Right lobe of liver (tissue), 6 donors: ENCODE measurements around the gene GFPT1. TPM values are rescaled to one million over a fixed set of nuclear protein-coding genes. Genes with fewer than 3 reads are reported as not detected.

Source experiments
- ATAC-seq, 4 donors: fragments of 200-7000 bp; cut with Tn5 transposase; one replicate each; pipeline ENCODE4 v1.9.1; 2020; ENCODE audit warnings: mild to moderate bottlenecking in 4 of 4, moderate library complexity in 4 of 4
- DNase-seq, 3 donors: peaks; one replicate each; pipeline ENCODE4 v3.0.0-alpha.2; 2020
- H3K27ac ChIP-seq, 3 donors: fragments of 200-600 bp; one replicate each; pipeline ENCODE4 v1.8.0; 2022
- H3K27me3 ChIP-seq, 2 donors: fragments of 200-600 bp; one replicate each; pipeline ENCODE4 v1.8.0; 2022
- H3K36me3 ChIP-seq, 4 donors: fragments of 200-600 bp; sonication (generic) in 1 of 4; one replicate each; pipeline versions ENCODE4 v1.5.1 to v1.8.0; 2017 to 2022; ENCODE audit warnings: control low read depth in 1 of 4
- H3K4me1 ChIP-seq, 4 donors: fragments of 200-600 bp; sonication (generic) in 1 of 4; one replicate each; pipeline versions ENCODE4 v1.5.1 to v1.8.0; 2017 to 2022; ENCODE audit warnings: control low read depth in 1 of 4
- H3K4me3 ChIP-seq, 3 donors: fragments of 200-600 bp; one replicate each; pipeline ENCODE4 v1.8.0; 2022
- H3K9me3 ChIP-seq, 4 donors: fragments of 200-600 bp; sonication (generic) in 1 of 4; one replicate each; pipeline versions ENCODE4 v1.5.1 to v1.8.0; 2017 to 2022; ENCODE audit warnings: control low read depth in 1 of 4
- POLR2A ChIP-seq: fragments of 450-650 bp; IDR thresholded peaks from one replicate; pipeline ENCODE4 v1.6.1; 2017; ENCODE audit warnings: antibody characterized with exemption, mild to moderate bottlenecking
- WGBS: methylation state at CpG from one replicate; pipeline ENCODE4 v1.1.6; 2018; ENCODE audit warnings: low coverage, low lambda C conversion rate; ENCODE audit not compliant: insufficient coverage; ENCODE audit errors: missing lambda C conversion rate; 5-methylcytosine and 5-hydroxymethylcytosine counted together
- intact Hi-C, 2 donors: fragments of 100-400 bp; cut with DNase I; formaldehyde crosslinking; loops; one replicate each; pipeline versions ENCODE4 v1.11.2 to v1.14.1; 2022
- total RNA-seq, 6 experiments: library from RNA; depleted of rRNA in 2 of 6; stranded (reverse); fragments of >200 nt in 2 of 6; fragmentation: NEBNext Ultra II Directional in 3 of 6; extraction: Animal tissue kit (Norgen Biotek cat#: 25700) in 3 of 6; gene quantifications; one replicate each; pipeline versions ENCODE4 v1.1.0 to v1.2.4, GENCODE V29; 2016 to 2023
- TF ChIP-seq, protein P1 (sequence below), 4 donors: fragments of 200-600 bp in 3 of 4; fragments of 450-650 bp in 1 of 4; IDR thresholded peaks; one replicate each; pipeline versions ENCODE4 v1.5.1 to v1.8.0; 2016 to 2022; ENCODE audit warnings: antibody characterized with exemption in 4 of 4, mild to moderate bottlenecking in 2 of 4
- donor health status: DM: no; HTN: yes; CAD: no.
- donor health status: DM: no; HTN: no; CAD: no.
- donor health status: DM: no; HTN: no; CAD: no.
- donor health status: DM: no; HTN: yes; CAD: no.
- donor health status: DM: no; HTN: yes; CAD: no.

GFPT1 gene
- total RNA-seq, 6 experiments from 2014 or later, result 20.7 to 46.1 (median 30.5) TPM

DNA sequence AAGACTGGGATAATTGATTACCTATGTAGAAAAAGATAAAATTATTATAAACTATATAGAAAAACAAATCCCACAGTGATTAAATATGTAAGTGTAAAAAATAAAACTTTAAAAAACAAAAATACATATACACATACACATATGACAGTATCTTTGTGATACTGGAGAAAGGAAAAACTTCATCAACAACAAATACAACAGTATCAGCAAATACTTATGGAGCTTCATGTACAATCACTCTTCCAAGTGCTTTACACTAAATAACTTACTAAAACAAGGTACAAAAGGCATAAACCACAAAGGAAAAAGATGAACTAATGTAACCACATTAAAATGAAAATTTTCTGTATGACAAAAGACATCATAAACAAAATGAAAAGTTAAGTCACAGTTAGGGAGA lies 24.1 kb upstream of the GFPT1 start:
- Histone ChIP-seq H3K27me3 (no peaks in the 10 kb centered on the region), H3K36me3 (peaks cover 0 to 45% (median under 1%) of the 10 kb centered on the region in 4 donors)

DNA sequence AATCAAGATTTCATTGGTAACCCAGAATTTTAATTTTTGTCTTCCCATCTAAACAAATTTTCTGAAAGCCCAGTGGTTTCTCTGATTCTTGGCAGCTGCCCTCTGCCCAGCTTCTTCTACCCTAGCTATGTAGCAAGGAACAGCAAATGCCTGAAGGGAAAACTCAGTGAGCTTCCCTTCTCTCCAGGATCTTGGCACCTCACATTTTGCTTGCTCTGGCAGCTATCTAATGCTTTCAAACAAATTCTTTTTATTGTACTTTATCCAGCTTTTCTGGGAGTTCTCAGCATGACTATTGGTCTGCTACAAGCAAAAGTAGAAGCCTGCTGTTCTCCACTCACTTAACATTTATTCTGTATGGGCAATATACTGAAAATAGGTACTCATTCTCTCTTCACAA lies 18.3 kb upstream of the GFPT1 start:
- ATAC-seq, result no peak
- peaks cover 0 to 25% (median 3%) of the 10 kb centered on the region in 4 donors for H3K36me3 ChIP-seq

More for the DNA sequence above, 24.1 kb upstream of the GFPT1 start:
- Histone ChIP-seq H3K4me3 (no peak overlapping the region), H3K27ac (no peak overlapping the region), H3K4me1 (no peaks in the 10 kb centered on the region), H3K9me3 (no peaks in the 10 kb centered on the region)
- ATAC-seq (no peak), DNase-seq (no peak)
- intact Hi-C loops, result no loop called here
- TF ChIP-seq POLR2A, result no peak
- TF ChIP-seq, protein P1, sequence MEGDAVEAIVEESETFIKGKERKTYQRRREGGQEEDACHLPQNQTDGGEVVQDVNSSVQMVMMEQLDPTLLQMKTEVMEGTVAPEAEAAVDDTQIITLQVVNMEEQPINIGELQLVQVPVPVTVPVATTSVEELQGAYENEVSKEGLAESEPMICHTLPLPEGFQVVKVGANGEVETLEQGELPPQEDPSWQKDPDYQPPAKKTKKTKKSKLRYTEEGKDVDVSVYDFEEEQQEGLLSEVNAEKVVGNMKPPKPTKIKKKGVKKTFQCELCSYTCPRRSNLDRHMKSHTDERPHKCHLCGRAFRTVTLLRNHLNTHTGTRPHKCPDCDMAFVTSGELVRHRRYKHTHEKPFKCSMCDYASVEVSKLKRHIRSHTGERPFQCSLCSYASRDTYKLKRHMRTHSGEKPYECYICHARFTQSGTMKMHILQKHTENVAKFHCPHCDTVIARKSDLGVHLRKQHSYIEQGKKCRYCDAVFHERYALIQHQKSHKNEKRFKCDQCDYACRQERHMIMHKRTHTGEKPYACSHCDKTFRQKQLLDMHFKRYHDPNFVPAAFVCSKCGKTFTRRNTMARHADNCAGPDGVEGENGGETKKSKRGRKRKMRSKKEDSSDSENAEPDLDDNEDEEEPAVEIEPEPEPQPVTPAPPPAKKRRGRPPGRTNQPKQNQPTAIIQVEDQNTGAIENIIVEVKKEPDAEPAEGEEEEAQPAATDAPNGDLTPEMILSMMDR (IDR thresholded peaks at IDR 0.05), result no peak

DNA sequence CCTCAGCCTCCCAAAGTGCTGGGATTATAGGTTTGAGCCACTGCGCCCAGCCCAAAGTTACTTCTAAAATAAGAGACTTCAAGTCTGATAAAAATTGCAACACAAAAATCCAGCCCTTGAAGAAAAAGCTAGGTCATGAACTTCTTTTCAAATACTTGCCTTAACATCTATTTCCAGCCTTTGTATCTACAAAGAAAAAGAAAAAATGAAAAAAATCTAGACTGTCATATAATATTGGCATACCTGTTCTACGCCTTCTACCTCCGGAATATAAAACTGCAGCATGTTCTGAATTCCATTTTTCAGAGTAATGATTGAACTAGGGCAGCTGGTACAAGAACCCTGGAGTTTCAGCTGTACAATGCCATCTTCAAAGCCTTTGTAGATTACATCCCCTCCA lies 13.1 kb upstream of the GFPT1 start:
- no peak for ATAC-seq
- DNase-seq, result no peak
- Histone ChIP-seq H3K9me3 (peaks cover 0 to 3% (median 0%) of the 10 kb centered on the region in 4 donors), H3K4me3 (no peak overlapping the region), H3K27me3 (no peaks in the 10 kb centered on the region), H3K27ac (no peak overlapping the region), H3K4me1 (peaks cover 0 to 5% (median 2%) of the 10 kb centered on the region in 4 donors), H3K36me3 (peaks cover 0 to 18% (median 6%) of the 10 kb centered on the region in 4 donors)
- intact Hi-C loops, result no loop called here
- TF ChIP-seq POLR2A, result no peak
- TF ChIP-seq, protein P1 (IDR thresholded peaks at IDR 0.05), result no peak
- WGBS, result 94% methylated on average over 3 of the region's 3 CpGs

More for the DNA sequence above, 18.3 kb upstream of the GFPT1 start:
- Histone ChIP-seq H3K4me3 (no peak overlapping the region), H3K27ac (no peak overlapping the region), H3K4me1 (no peaks in the 10 kb centered on the region), H3K27me3 (no peaks in the 10 kb centered on the region), H3K9me3 (peaks cover 0 to 3% (median 0%) of the 10 kb centered on the region in 4 donors)
- intact Hi-C loops, result no loop called here
- DNase-seq, result no peak
- TF ChIP-seq, protein P1 (IDR thresholded peaks at IDR 0.05), result no peak
- no peak for TF ChIP-seq POLR2A

DNA sequence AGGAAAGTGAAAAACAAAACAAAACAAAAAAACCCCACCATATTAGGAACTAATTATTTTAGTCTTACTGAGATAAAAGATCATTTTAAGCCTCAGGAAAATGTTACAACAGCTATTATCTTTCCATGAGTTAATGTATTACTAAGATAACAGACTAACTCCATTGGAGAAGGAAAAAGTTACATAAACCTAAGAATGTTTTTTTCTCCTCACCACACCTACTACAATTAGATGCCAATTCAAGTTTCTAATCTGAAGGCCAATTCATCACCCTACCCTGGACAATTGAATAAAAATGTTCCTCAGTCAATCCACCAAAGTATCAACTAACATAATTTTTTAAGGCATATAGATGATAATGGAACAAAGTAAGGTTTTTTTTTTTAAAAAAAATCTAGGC lies 10.2 kb upstream of the GFPT1 start:
- intact Hi-C loops, result no loop called here
- DNase-seq, result no peak
- TF ChIP-seq, protein P1 (IDR thresholded peaks at IDR 0.05), result no peak
- Histone ChIP-seq H3K9me3 (no peaks in the 10 kb centered on the region), H3K4me1 (peaks cover 0 to 5% (median 2%) of the 10 kb centered on the region in 4 donors), H3K4me3 (no peak overlapping the region), H3K36me3 (peaks cover 0 to 16% (median 4%) of the 10 kb centered on the region in 4 donors), H3K27ac (peak overlapping the region in 2 of 3 donors; percentile 22 to 52), H3K27me3 (no peaks in the 10 kb centered on the region)
- peak; percentile 58 to 83 (median 73) for ATAC-seq

DNA sequence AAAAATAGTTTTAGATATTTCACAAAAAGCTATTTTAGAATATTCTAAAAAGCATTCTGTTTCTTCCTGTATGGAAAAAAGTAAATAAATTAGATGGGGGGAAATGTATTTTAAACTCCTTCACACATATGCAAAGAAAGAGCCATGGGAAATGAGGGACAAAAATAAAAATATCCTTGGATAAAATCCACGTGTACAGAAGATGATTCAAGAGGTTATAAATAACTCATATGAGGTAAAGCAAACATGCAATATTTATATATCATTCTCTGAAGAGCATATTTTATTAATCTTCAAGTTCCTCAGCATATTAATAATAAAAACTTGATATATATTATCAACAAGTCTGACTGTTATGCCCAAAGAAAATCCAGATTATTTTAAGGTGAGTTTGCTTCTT lies 8.8 kb upstream of the GFPT1 start:
- ATAC-seq (no peak), DNase-seq (no peak)
- H3K27ac ChIP-seq, result no peak overlapping the region
- H3K4me3 ChIP-seq, result no peak overlapping the region
- peaks cover 0 to 5% (median 2%) of the 10 kb centered on the region in 4 donors for H3K4me1 ChIP-seq
- H3K27me3 ChIP-seq, result no peaks in the 10 kb centered on the region
- H3K9me3 ChIP-seq, result no peaks in the 10 kb centered on the region
- peaks cover 0 to 13% (median 4%) of the 10 kb centered on the region in 4 donors for H3K36me3 ChIP-seq
- WGBS, result 50% methylated on average over 1 of the region's 1 CpG
- TF ChIP-seq, protein P1 (IDR thresholded peaks at IDR 0.05), result no peak
- no peak for TF ChIP-seq POLR2A
- intact Hi-C loops, result no loop called here
